ENCODE results near the gene GSTK1. TPM values are rescaled to one million over a fixed set of nuclear protein-coding genes. Genes with fewer than 3 reads are reported as not detected.
A peak's percentile ranks its signal among the peaks of the same experiment; 100 is the strongest.

The GSTK1 gene
- total RNA-seq, 2 donors from 2014 or later: 61.1 to 75.0 TPM

GRCh38 chr7:143216151-143216550 lies 47.1 kb upstream of the GSTK1 start:
- Histone ChIP-seq H3K36me3 (ENCODE audit: control insufficient read depth, insufficient read depth, low read length) (no peaks in the 10 kb centered on the region), H3K27me3 (ENCODE audit: control insufficient read depth, insufficient read depth, low read length, poor library complexity, severe bottlenecking) (peaks cover 9% of the 10 kb centered on the region), H3K27ac (ENCODE audit: low read depth, low read length) (no peak overlapping the region), H3K4me1 (ENCODE audit: control insufficient read depth, insufficient read depth, low read length) (no peaks in the 10 kb centered on the region), H3K9me3 (ENCODE audit: control insufficient read depth, low read length) (peaks cover 20% of the 10 kb centered on the region), H3K4me3 (ENCODE audit: low read length) (no peak overlapping the region), H3K9ac (ENCODE audit: extremely low read depth, low read length, poor library complexity, severe bottlenecking) (no peak overlapping the region)
- Mint-ChIP-seq H3K4me1 (no peaks in the 10 kb centered on the region), H3K9me3 (peaks cover 23% of the 10 kb centered on the region), H3K4me3 (no peak overlapping the region), H3K36me3 (ENCODE audit: low read depth) (no peaks in the 10 kb centered on the region), H3K27ac (no peak overlapping the region), H3K27me3 (ENCODE audit: insufficient read depth) (peaks cover 13% of the 10 kb centered on the region)
- 95 to 98% methylated on average over 5 to 6 of the region's 6 CpGs for WGBS, 2 experiments (ENCODE audit: insufficient coverage in 1 of 2, insufficient read length in 1 of 2)
- TF ChIP-seq CTCF (conservative IDR thresholded peaks at IDR 0.05): no peak
- DNase-seq: no peak

- Histone ChIP-seq H3K27ac (ENCODE audit: low read depth, low read length) (no peak overlapping the region), H3K27me3 (ENCODE audit: control insufficient read depth, insufficient read depth, low read length, poor library complexity, severe bottlenecking) (peaks cover 9% of the 10 kb centered on the region), H3K9me3 (ENCODE audit: control insufficient read depth, low read length) (peaks cover 15% of the 10 kb centered on the region), H3K4me1 (ENCODE audit: control insufficient read depth, insufficient read depth, low read length) (no peaks in the 10 kb centered on the region), H3K9ac (ENCODE audit: extremely low read depth, low read length, poor library complexity, severe bottlenecking) (no peak overlapping the region), H3K36me3 (ENCODE audit: control insufficient read depth, insufficient read depth, low read length) (no peaks in the 10 kb centered on the region), H3K4me3 (ENCODE audit: low read length) (no peak overlapping the region)
- Mint-ChIP-seq H3K9me3 (peaks cover 20% of the 10 kb centered on the region), H3K27me3 (ENCODE audit: insufficient read depth) (peaks cover 13% of the 10 kb centered on the region), H3K36me3 (ENCODE audit: low read depth) (no peaks in the 10 kb centered on the region), H3K4me3 (no peak overlapping the region), H3K27ac (no peak overlapping the region), H3K4me1 (no peaks in the 10 kb centered on the region)
- no peak for DNase-seq
- WGBS, 2 experiments (ENCODE audit: insufficient coverage in 1 of 2, insufficient read length in 1 of 2): 90 to 100% methylated on average over 2 of the region's 2 CpGs
- TF ChIP-seq CTCF (conservative IDR thresholded peaks at IDR 0.05): no peak
These were observed 46.6 kb upstream of the GSTK1 start for GRCh38 chr7:143216686-143217085.

GRCh38 chr7:143217806-143218205 lies 45.4 kb upstream of the GSTK1 start:
- WGBS, 2 experiments (ENCODE audit: insufficient coverage in 1 of 2, insufficient read length in 1 of 2): 95% methylated on average over 2 of the region's 2 CpGs; no CpG with 5 or more reads in 1 of the 2 experiments
- Histone ChIP-seq H3K9ac (ENCODE audit: extremely low read depth, low read length, poor library complexity, severe bottlenecking) (no peak overlapping the region), H3K27me3 (ENCODE audit: control insufficient read depth, insufficient read depth, low read length, poor library complexity, severe bottlenecking) (peaks cover 9% of the 10 kb centered on the region), H3K36me3 (ENCODE audit: control insufficient read depth, insufficient read depth, low read length) (no peaks in the 10 kb centered on the region), H3K9me3 (ENCODE audit: control insufficient read depth, low read length) (peaks cover 5% of the 10 kb centered on the region), H3K4me3 (ENCODE audit: low read length) (no peak overlapping the region), H3K4me1 (ENCODE audit: control insufficient read depth, insufficient read depth, low read length) (no peaks in the 10 kb centered on the region), H3K27ac (ENCODE audit: low read depth, low read length) (no peak overlapping the region)
- Mint-ChIP-seq H3K9me3 (peaks cover 10% of the 10 kb centered on the region), H3K4me3 (no peak overlapping the region), H3K27me3 (ENCODE audit: insufficient read depth) (peaks cover 18% of the 10 kb centered on the region), H3K27ac (no peak overlapping the region), H3K36me3 (ENCODE audit: low read depth) (no peaks in the 10 kb centered on the region), H3K4me1 (no peaks in the 10 kb centered on the region)
- DNase-seq: peak; percentile 27
- TF ChIP-seq CTCF (conservative IDR thresholded peaks at IDR 0.05): no peak

Data from endodermal cell (in vitro differentiated cells).